Stimulated activated CD4-positive, alpha-beta T cell treated with anti-CD3 and anti-CD28 coated beads, TNF-alpha, amount 100 ng/mL, for 24 hours (primary cell): ENCODE measurements around the gene STX10.
"Not testable (repeated sequence)": the region's sequence is repeated elsewhere in the genome, so short reads cannot be mapped to it uniquely, and the experiment has no call there.

ENCODE experiments used
- DNase-seq, 3 experiments: peaks; one replicate each; pipeline ENCODE4 v3.0.0-alpha.2; 2020; ENCODE audit warnings: low read depth in 3 of 3

STX10 gene

GRCh38 chr19:13164343-13165161 is 14.4 kb upstream of the STX10 start:
- peak in 1 of 3 experiments; percentile 32 for DNase-seq

DNA sequence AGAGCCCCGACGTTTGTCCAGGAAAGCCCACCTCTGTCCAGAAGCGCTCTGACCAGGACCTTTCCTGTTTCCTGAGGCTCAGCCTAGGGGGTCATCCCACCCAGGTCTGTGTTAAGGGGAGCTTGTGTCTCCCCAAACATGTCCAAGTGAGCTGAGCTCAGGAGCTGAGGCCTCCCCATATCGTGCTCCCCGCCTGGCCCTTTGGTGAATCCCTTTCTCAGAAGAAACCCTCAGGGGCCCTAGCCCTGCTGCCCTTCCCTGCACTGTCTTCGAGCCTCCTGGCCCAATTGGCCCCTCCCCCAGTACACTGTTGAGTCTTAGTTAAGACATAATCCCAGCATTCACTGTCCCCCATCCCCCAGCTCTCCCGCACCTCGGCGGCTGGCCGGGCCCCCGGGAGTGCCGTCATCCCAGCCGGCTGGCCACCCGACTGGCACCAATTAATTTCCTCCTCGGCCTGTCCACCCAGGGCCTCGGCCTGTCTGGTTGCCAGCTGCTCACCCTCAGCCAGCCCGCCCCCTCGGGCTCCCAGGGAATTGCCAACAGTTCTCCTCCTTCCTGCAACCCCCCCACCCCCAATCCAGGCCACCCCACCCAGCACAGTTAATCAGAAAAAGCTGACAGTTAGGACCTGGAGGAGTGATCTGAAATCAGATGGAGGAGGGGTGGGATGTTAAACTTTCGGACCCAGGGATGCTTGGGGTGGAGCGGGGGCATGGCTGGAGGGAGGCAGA is 13.6 kb upstream of the STX10 start:
- peak in 1 of 3 experiments; percentile 47 for DNase-seq

GRCh38 chr19:13162724-13163608 is 12.8 kb upstream of the STX10 start:
- DNase-seq: peak; percentile 74 to 94 (median 75)

GRCh38 chr19:13160557-13160956 is 10.4 kb upstream of the STX10 start:
- DNase-seq: no peak

- DNase-seq: no peak
Observed at GRCh38 chr19:13159713-13160112, 9.5 kb upstream of the STX10 start.

- DNase-seq: peak in 1 of 3 experiments; percentile 72
Observed at GRCh38 chr19:13155472-13156359, 5.5 kb upstream of the STX10 start.

DNA sequence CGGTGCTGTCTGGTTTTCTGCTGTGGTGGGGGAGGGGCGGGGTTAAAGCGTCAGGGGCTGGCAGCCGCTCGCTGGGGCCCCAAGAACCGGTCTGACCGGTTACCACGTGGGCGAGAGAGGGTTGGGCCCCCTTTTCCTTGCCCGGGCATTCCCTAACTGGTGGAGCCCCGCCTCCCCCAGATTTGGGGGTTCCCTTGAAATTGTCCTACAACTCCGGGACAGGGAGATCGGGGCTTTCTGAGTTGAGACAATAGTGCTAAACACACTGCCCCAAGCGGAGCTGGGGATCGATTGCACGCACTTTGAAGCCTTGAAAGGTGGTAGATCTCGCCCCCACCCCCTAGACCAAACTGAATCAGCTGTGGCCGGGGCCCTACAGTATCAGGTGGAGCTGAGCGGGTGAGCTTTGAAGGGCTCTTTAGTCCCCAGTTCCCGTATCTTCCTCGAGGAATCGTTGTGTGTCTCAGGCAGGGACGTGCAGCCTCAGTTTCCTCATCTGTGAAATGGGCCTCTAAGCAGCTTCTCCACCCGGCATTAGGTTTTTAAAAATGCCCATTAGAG is 4.8 kb upstream of the STX10 start:
- DNase-seq: peak in 1 of 3 experiments; percentile 79

DNA sequence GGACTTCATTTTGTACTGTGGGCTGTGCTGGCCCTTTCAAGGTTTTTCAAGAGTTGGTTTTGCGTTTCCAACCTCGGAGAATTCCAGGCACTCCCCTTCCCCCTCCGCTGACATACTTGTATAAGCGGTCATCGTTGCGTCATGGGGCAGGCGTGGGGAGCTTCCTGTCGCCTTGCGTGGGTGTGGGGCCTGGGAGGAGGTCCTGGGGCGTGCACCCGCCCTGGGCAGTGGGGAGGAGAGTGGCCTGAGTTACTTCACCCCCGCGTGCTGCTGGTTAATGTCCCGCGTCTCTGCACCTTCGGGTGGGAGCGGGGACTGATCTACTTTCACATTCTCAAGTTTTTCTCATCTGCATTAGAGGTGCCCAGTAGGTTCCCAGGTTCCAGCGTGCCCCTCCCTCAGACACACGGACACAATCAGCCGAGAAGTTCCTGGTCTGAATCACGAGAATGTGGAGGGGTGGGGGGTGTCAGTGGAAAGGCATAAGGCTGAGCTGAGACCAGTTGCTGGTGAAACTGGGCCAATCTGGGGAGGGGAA is 4.1 kb upstream of the STX10 start:
- peak in 1 of 3 experiments; percentile 77 for DNase-seq

DNA sequence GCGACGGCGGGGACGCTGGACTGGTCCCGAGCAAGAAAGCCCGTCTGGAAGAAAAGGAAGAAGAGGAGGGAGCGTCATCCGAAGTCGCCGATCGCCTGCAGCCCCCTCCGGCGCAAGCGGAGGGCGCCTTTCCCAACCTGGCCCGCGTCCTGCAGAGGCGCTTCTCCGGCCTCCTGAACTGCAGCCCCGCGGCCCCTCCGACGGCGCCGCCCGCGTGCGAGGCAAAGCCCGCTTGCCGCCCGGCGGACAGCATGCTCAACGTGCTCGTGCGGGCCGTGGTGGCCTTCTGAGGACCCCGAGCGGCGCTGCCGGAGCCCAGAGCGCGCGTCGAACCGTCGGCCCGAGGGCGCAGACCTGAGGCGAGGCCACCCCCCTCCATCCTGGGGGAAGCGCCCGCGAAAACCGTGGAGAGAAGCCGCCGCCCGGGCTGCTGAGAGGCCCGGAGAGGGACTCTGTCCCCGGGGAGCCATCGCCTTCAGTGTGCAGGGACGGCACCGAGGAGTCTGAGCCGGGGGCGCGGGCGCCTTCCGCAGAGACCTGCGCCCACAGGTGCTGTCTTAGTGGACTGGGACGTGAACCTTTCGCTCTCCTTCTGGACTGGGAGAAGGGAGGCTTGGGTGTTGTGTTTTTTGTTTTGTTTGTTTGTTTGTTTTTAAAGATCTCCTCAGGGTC is 3.5 kb upstream of the STX10 start:
- no peak for DNase-seq

DNA sequence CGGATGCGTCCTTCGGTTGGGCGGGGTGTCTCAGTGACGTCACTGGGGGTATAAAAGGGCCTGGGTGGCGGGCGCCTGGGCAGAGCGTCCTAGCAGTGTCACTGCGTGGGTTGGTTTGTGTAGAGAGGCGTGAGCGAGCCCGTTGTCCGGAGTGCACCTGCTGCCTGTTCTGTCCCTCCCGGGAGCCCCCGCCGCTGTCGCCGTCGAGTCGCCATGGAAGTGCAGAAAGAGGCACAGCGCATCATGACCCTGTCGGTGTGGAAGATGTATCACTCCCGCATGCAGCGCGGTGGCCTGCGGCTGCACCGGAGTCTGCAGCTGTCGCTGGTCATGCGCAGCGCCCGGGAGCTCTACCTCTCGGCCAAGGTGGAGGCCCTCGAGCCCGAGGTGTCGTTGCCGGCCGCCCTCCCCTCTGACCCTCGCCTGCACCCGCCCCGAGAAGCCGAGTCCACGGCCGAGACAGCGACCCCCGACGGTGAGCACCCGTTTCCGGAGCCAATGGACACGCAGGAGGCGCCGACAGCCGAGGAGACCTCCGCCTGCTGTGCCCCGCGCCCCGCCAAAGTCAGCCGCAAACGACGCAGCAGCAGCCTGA is 2.9 kb upstream of the STX10 start:
- DNase-seq: peak; percentile 96 to 97 (median 96)

DNA sequence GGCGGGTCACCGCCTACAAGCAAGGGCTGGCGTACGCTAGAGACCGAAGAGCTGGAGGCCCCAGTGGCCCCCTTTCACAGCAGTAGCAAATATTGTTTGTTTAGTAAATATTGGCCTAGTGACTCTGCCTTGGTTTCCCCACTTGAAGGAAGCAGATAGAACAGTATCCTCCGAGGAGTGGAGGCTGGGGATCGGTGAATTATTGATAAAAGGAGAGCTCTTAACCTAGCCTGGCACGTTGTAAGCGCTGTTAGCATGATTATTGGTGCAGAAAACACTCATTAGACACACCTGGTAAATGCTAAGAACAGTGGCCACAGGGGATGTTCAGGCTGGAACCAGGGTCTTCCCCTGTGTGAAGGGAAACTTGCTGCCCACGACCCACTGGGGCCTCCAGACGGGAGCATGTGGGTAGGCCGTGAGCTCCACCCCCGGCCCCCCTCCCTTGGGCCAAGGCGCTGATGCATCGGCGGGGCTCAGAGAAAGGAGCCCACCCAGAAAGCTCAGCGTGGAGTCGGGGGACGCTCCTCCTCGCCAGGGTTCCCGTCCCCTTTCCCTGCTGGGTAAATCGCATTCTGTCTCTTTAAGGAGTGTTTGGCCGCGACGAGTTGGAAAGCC is 2.3 kb upstream of the STX10 start:
- no peak for DNase-seq

GRCh38 chr19:13151605-13152355 is 1.6 kb upstream of the STX10 start:
- peak; percentile 90 to 96 (median 90) for DNase-seq

DNA sequence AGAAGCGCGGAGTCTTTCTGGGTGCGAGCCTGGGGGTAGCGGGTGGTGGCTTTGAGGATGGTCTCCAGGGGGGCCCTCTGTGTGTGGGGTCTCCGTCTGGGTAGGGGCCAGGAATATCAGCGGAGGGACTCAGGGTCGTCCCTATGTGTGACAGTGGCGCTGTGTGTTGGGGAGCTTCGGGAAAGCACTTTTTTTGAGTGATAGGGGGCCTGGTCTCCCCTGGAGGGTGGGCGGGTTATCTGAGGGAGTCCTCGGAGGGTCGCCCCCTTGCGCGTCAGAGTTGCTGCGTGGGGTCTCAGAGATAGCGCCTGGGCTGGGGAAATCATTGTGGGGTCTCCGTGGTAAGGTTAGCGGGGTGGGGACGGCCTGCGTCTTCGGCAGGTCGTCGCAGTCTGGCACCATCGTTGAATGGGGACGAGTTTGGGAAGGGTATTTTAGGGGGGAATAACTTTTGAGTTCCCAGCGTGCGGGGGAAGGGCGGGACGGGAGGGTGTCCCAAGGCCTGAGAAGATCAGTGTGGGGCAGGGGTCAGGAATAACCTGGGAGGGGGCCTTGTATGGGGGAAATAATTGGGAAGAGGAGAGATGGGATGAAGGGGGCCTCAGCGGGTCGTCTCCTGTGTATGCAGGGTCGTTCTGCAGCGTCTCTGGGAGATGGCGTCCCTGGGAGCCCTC is 893 bp upstream of the STX10 start:
- DNase-seq: no peak

DNA sequence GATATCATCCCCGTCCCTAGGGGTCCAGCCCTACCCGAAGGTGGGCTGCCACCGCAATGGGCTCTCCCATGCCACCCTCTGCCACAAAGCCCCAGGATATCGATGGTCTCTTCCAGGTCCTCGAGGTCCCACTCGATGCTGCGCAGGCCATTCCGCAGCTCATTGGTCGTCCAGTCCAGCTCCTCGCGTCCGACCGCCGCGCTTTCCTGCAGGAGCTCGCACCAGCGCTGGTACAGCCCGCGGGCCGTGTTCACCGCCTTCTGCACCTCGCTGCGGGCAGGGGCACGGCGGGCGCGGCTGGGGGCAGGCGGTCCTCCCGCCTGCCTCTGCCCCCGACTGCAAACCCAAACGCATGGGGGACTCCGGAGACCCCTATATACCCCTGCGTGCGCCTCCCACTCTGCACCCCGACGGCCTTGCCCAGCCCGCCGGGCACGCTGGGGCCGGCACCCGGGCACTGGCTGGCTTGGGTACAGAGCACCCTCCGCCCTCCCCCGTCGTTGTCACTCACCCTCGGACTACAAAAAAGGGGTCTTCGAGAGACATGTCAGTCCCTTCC is 468 bp downstream of the STX10 start:
- peak in 1 of 3 experiments; percentile 35 for DNase-seq

- not testable (repeated sequence) for DNase-seq
Observed at GRCh38 chr19:13149173-13149627, 975 bp downstream of the STX10 start.

GRCh38 chr19:13146763-13147563 is 3.2 kb downstream of the STX10 start:
- no peak for DNase-seq
